Subcutaneous adipose tissue (tissue), 4 donors: ENCODE results near the gene ARPC1A. TPM values are rescaled to one million over a fixed set of nuclear protein-coding genes. Genes with fewer than 3 reads are reported as not detected.

Experiments
- CTCF ChIP-seq: fragments of 450-650 bp; IDR thresholded peaks from one replicate; pipeline ENCODE4 v1.5.1; 2016; ENCODE audit warnings: low read depth, mild to moderate bottlenecking, control low read depth, antibody characterized with exemption, moderate library complexity
- total RNA-seq, 4 donors: library from RNA; depleted of rRNA; stranded (reverse); fragments of >200 nt; gene quantifications; one replicate each; pipeline ENCODE4 v1.1.0, GENCODE V29; 2016

The ARPC1A gene
- total RNA-seq, 4 donors from 2014 or later = 87.2 to 152 (median 113) TPM

DNA sequence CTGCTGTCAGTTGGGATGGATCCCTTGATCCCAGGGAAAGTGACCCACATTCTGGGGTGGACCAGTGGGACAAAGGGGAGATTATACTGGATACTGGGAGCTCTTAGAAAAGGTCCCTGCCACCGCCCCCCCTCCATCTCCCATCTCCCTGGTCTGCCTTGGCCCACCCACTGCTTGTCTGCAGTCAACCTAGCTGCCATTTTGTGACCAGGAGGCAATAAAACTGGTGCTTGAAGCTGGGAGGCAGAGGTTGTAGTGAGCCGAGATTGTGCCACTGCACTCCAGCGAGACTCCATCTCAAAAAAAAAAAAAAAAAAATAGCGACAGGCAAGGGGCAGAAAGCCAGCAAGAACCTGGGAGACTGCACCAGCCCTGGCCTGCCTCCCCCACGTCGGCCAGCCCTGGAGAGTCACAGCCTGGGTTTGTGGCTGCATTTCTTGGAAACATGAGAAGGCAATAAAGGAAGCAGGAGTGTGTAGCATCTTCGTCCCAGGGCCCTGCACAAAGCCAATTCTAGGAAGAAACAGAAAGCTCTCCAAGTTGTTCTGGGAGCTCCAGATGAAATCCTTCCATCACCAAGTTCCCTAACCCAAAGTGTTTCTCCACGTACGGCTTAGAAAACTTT lies 44.2 kb downstream of the ARPC1A start:
- no peak for TF ChIP-seq CTCF

- TF ChIP-seq CTCF = no peak
Observed at GRCh38 chr7:99371376-99371920, 45.8 kb downstream of the ARPC1A start.

GRCh38 chr7:99372275-99373090 lies 46.8 kb downstream of the ARPC1A start:
- no peak for TF ChIP-seq CTCF

GRCh38 chr7:99373091-99374066 lies 47.7 kb downstream of the ARPC1A start:
- no peak for TF ChIP-seq CTCF

DNA sequence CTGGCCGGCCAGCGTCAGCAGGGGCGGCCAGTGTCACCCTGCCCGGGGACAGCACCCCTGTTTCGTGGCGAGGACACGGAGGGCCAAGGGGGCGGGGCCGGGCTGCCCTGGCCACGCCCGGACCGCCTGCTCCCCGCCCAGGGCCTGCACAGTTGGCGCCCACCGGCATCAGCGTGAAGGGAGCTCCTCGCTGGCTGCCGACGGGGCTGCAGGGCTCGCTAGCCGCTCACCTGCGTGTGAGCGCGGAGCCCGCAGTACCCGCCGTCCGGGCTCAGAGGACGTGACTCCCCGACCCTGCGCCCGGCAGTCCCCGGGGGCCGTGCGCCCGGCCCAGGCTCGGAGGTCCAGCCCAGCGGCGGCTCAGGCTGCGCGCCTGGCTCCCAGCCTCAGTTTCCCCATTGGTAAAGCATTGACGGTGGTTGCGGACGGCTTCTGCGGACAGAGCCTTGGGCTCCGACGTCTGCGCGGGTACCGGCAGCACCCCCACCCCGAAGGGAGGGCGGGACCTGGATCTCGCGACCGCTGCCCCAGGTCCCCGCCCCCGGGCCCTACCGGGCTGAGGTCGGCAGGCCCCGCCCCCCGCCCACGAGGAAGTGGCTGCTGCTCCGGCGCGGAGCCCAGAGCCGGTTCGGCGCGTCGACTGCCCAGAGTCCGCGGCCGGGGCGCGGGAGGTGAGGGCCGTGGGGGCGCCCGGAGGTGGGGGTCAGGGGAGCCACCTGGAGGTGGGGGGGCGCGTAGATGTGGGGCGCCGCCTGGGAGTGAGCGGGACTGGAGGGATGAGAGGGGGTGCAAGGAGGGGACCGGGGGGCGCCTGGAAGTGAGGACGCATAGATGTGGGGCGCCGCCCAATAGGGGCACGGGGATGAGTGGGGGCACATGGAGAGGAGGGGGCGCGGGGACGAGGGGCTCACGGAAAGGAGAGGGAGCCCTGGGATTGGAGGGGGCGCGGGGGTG lies 48.7 kb downstream of the ARPC1A start, which contains the start of gene ARPC1B:
ARPC1B (plus strand) TSS at position 620 of the 954 bp plus-strand sequence. CDS start 10,985 bp downstream, outside the sequence.
- no peak for TF ChIP-seq CTCF

- TF ChIP-seq CTCF = no peak
Observed at GRCh38 chr7:99375070-99375807, 49.5 kb downstream of the ARPC1A start.
